ENCODE measurements around the gene TBX19.

GRCh38 chr1:168235937-168236336, 44.7 kb upstream of the TBX19 start:
- TF ChIP-seq CTCF (IDR thresholded peaks at IDR 0.05) (no peak), POLR2A (IDR thresholded peaks at IDR 0.05) (no peak), POLR2AphosphoS5 (IDR thresholded peaks at IDR 0.05) (no peak)

Data from gastroesophageal sphincter (tissue), 3 donors.